GM04504 (cell line): ENCODE measurements around the gene MAN1A2.
"Not testable (repeated sequence)": the region's sequence is repeated elsewhere in the genome, so short reads cannot be mapped to it uniquely, and the experiment has no call there.

ENCODE experiments used
- DNase-seq: peaks from one replicate; pipeline ENCODE4 v3.0.0-alpha.2; 2012; ENCODE audit warnings: low read depth

MAN1A2 gene

DNA sequence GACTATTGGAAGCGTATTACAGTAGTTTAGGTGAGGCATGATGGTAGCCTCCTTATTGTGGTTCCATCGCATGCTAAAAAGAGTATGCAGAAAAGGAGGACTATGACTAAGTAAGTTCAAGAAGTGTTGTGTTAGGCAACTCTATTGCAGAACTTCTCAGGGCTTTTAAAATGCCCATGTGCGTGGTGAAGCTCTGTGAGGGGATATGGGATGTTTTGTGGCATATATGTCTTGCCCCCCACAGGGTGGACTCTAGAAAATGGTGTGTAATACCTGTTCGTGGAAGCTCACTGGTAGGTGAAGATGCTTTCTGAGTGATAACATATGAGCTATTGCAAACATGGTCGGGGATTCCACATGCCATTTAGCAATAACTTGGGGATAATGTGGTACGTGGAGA is 31.7 kb downstream of the MAN1A2 start:
- DNase-seq = no peak

DNA sequence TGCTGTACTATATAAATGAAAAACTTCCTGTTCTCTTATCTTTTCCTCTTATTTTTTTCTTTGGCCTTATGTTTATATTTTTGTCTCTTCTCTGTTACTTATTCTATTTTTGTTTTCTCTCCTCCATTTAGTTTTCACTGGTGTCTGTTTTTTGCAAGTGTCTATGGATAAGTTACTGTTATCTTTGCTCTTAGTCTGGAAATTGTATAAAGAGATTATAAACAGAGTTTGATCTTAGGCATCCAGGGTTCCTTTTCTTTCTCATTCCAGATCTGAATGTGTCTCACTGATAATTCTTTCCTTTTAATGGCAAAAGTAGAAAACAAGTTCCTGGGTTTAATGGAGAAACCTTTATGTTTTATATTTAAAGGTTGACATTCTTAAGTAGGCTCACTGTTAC is 34.5 kb downstream of the MAN1A2 start:
- no peak for DNase-seq

DNA sequence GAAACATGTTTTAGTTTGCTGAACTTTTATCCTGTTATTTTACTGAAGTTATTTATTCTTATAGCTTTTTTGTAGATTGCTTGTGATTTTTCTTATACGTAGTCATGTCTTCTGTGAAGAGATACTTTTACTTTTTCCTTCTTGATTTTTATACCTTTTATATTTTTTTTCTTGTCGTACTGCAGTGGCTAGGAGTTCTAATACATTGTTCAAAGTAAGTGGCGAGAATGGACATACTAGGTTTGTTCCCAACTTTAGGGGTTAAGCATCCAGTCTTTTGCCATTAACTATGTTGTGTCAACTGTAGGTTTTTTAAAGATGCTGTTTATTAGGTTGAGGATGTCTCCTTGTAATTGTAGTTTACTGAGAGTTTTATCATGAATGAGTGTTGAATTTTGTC is 36.3 kb downstream of the MAN1A2 start:
- no peak for DNase-seq

DNA sequence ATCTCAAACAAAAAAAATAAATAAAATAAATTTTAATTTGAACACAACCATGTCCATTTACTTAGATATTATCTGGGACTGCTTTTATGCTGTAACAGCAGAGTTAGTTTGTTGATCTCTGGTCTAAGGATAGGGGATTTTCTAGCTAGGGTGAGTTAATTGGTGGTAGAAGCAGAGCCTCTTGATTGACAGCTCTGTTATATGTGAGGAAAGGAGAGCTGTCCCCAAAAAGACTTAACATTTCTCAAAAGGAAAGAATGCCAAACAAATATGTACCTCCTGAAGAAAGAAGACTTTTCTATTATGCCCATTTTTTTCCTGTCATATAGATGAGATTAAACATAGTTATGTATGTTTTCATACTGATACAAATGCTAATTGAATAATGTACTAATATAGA is 37.8 kb downstream of the MAN1A2 start:
- DNase-seq = no peak

DNA sequence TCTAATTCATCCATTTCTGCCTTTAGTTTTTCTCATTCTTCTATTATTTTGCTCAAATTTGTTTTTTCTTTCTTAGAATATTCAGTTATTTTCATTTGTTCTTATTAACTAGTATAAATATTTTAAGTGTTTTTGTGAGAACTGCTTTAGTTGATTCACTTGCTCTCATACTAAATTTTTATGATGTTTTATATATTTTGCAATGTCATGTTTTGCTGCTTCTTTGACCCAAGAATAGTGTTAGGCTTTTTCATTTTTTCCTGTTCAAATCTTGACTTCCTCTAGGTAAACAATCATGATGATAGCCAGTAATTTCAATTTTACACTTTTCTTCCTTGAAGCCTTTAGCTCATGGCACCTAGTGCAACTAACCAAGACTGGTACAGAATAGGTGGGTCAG is 45.2 kb downstream of the MAN1A2 start:
- no peak for DNase-seq

DNA sequence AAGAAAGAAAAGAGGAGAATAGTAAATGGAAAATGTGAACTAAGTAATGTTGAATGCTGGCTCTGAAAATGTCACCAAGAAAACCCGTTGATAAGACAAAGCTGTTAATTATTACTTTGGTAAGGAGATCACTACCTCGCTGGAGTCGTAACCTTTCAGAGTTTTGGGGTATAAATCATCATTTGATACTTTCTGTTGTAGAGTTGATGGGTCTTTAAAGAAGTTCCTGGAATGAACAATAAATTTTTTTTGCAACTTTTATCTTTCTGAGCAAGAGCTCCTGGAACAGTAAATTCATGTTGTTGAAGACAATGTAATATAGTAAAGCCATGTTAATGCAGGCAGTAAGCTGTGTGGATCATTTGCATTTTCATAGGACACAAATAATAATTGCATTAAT is 46.2 kb downstream of the MAN1A2 start:
- DNase-seq = no peak

DNA sequence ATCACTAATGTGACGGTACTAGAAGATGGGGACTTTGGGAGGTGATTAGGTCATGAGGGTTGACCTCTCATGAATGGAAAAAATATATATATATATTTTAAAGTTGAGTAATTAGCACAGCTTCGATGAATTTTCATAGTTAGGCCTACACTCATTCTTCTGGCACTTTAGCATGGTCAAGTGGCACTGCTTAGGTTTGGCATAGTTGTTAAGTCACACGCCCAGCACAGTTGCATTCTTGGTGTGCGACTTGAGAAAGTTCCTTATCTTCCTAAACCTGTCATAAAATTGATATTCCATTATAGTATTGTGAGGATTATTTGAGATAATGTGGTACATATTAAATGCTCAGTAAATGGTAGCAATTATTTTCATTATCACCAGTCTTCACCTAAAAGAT is 47.7 kb downstream of the MAN1A2 start:
- no peak for DNase-seq

DNA sequence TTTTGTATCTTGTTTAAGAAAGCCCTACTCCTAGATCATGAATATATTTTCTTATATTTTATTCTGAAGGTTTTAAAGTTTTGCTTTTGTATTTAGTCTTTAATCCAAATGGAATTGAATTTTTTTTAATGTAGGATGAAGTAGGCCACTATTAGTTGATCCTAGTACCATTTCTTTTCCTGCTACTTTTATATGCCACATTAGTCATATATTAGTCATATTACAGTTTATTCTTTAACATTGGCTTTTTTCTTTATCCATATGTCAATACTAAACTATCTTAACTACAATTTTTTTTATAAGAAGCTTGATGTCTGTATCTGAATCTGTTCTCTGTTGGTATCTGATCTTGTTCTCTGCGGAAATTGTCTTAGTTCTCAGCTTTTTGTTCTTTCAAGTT is 48.8 kb downstream of the MAN1A2 start:
- no peak for DNase-seq

DNA sequence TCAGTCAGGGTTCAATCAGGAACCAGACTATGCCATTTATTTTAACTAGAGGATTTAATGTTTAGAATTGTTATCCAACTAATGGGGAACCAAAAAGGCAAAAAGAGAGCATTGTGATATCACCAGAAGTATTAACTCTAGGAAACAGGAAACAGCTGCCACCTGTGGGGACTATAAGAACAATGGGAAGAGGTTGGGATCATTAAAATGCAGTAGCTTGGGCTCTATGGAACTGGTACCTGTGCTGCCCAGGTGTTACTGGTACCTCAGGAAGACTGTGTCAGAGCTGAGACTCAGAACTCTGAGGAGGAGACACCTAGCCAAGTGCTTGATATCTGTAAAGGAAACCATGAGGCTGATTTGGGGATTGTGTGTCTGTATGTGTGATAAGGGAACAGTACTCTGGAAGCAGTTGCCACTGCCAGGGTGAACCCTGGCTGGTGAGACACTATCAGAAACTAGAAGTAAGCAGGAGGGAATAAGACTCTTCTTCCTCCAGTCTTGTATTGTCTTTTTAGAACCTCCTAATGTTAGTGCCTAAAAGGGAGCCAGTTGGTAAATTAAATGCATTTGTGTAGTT is 49.4 kb downstream of the MAN1A2 start:
- DNase-seq = no peak

DNA sequence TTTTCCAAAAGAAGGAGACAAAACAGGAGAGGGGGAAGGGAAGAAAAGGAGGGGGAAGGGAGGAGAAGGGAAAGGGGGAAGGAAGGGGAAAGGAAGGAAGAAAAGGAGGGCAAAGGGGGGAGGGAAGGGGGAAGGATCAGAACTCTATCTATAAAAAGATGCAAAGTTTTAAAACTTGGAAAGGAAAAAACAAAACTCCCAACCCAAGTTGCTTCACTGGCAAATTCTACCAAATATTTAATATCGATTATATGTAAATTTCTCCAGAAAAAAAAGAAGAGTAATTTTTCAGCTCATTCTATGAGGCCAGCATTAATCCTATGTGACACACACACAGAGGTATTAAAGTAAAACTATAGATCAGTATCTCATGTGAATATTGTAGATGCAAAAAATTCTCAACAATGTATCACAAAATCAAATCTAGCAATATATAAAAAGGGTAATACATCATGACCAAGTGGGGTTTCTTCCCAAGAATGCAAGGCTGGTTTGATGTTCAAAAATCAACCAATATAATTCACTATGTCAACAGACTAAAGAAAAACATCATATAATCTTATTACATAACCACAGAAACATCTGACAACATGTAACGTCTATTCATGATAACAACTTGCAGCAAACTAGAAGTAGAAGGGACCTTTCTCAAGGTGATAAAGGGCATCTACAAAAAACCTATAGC is 57.9 kb downstream of the MAN1A2 start:
- no peak for DNase-seq

DNA sequence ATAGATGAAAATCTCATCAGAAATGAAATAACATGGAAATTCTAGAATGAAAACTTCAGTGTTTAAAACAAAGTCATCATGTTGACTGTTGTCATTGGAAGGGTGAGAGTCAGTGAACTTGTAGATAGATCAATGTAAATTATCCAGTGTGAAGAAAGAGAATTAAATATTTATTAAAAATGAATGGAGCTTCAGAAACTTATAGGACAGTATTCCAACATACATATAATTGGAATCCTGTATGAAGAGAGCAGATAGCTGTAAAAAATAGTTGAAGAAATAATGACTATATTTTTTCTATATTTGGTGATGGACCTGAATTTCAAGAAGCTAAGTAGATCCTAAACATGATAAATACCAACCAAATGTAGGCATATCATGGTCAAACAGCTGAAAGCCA is 60.0 kb downstream of the MAN1A2 start:
- DNase-seq = no peak

DNA sequence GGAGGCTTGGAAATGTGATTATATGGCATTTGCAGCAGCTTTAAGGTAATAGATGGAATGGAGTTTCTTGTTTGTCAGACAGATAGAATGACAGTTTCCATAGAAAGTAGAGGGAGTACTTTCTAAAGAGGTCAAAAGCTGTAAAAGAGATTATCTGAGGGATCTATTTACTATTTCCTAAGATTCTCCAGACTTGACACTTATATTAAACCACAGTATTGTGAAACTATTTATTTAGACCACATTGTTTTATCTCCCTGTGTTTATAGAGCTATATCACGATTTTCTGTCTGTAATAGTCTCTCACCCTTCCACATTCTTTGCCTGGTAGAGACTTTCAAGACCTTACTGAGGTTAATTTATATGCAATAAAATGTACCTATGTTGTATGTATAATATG is 66.7 kb downstream of the MAN1A2 start:
- no peak for DNase-seq

DNA sequence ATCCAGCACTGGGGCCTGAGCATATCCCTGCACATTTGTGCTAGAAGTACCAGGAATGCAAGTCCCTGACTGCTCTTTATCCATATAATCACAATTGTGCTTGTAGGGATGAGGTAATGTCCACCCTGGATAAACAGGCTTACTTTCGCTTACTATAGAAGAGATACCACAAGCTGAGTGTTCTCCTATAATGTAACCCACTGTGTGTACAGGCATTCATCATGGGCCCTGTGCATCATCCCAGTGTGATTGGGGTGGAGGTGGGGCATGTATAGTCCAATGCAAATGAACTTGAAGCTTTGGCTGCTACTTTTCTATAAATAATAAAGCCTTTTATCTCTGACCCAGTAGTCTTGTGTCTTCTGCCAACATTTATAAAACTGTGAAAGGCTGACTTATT is 69.3 kb downstream of the MAN1A2 start:
- no peak for DNase-seq

DNA sequence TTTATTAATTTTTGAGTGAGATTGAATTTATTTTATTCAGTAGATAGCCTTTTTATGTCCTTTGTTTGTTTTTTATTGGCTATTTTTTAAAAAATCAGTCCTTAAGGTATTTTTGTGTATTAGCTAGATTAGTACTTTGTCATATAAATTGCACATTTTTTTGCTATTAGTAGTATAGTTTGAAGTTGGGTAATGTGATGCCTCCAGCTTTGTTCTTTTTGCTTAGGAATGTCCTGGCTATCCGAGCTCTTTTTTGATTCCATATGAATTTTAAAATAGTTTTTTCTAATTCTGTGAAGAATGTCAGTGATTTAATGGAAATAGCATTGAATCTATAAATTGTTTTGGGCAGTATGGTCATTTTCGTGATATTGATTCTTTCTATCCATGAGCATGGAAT is 80.4 kb downstream of the MAN1A2 start:
- DNase-seq = no peak

DNA sequence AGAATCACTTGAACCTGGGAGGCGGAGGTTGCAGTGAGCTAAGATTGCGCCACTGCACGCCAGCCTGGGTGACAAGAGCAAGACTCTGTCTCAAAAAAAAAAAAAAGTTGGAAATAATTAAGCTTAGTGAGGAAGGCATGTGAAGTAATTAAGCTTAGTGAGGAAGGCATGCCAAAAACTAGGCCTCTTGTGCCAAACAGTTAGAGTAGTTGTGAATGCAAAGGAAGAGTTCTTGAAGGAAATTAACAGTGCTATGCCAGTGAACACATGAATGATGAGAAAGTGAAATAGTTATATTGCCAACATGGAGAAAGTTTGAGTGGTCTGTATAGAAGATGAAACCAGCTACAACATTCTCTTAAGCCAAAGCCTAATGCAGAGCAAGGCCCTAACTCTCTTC is 85.0 kb downstream of the MAN1A2 start:
- DNase-seq = no peak

DNA sequence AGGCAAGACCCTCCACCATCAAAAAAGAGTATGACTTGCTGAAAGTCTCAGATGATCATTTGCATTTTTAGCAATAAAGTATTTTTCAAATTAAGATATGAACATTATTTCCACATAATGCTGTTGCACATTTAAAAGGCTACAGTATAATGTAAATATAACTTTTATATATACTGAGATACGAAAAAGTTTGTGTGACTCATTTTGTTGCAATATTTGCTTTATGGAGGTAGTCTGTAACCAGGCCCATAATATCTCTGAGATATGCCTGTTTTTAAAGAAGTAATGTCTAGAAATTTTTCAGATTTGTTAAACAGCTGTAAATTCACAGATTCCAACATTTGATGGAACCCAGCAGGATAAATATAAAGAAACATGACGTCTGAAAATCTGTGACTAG is 86.7 kb downstream of the MAN1A2 start:
- no peak for DNase-seq

DNA sequence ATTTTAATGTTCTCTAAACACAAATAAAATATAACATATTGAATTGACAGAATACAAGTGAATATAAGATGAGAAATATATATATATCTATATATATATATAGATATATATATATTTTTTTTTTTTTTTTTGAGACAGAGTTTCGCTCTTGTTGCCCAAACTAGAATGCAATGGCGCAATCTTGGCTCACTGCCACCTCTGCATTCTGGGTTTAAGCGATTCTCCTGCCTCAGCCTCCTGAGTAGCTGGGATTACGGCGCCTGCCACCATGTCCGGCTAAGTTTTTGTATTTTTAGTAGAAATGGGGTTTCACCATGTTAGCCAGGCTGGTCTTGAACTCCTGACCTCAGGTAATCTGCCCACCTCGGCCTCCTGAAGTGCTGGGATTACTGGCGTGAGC is 91.2 kb downstream of the MAN1A2 start:
- not testable (repeated sequence) for DNase-seq

DNA sequence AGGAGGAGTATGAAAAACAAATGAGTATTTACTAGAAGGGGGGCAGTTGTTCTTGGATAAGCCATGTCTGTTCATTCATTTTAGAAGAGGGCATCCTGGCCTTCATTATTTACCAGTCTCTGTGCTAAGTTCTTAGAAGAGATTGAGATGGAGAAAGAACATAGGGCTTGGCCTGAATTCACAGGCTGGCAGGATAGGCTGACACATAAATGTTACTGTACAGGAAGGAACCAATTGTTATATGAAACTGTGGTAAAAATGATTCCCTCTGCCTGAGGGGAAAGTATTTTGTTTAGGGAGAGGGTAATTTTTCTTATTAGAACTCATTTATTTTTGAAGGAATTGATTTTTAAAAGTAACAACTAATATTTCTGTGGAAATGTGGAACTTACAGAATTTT is 99.5 kb downstream of the MAN1A2 start:
- no peak for DNase-seq

DNA sequence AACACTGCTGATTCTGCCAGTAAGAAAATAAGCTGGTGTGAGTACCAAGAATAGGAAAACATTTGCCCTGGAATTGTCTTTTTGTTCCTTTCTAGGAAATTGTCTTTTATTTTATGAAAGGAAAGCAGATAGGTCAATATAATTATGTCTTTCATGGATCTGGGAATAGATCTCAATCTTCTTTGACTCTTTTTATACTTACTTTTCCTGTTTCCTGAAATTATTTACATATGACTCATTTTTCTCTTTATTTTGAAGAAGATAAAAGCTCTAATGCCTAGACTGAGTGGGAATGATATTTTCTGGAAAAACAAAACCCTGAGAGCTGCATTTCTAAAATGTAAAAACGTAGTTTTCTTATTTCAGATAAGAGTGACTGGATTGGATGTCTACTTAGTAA is 100.1 kb downstream of the MAN1A2 start:
- DNase-seq = no peak

DNA sequence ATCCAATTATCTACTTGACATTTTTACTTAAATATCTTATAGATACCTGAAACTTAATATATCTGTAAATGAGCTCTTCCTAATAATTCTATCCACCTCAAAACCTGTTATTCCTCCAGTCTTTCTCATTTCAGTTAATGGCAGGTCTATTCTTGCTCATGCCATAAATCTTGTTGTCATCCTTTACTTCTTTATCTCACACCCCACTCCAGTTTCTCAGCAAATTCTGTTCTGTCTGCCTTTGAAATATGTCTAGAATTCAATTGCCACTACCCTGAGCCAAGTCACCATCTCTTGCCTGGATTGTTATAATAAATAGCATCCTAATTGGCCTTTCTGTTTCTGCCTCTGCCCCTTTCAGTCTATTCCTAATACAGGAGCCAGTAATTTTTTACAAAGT is 105.8 kb downstream of the MAN1A2 start:
- no peak for DNase-seq

DNA sequence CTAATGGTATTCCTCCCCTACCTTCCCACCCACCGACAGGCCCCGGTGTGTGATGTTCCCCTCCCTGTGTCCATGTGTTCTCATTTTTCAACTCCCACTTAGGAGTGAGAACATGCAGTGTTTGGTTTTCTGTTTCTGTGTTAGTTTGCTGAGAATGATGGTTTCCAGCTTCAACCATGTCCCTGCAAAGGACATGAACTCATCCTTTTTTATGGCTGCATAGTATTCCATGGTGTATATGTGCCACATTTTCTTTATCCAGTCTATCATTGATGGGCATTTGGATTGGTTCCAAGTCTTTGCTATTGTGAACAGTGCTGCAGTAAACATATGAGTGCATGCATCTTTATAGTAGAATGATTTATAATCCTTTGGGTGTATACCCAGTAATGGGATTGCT is 108.2 kb downstream of the MAN1A2 start:
- not testable (repeated sequence) for DNase-seq

DNA sequence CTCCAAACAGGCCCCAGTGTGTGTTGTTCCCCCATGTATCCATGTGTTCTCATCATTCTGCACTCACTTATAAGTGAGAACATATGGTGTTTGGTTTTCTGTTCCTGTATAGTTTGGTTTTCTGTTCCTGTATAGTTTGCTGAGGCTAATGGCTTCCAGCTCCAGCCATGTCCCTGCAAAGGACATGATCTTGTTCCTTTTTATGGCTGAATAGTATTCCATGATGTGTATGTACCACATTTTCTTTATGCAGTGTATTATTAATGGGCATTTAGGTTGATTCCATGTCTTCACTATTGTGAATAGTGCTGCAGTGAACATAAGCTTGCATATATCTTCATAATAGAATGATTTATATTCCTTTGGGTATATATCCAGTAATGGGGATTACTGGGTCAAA is 111.8 kb downstream of the MAN1A2 start:
- no peak for DNase-seq

DNA sequence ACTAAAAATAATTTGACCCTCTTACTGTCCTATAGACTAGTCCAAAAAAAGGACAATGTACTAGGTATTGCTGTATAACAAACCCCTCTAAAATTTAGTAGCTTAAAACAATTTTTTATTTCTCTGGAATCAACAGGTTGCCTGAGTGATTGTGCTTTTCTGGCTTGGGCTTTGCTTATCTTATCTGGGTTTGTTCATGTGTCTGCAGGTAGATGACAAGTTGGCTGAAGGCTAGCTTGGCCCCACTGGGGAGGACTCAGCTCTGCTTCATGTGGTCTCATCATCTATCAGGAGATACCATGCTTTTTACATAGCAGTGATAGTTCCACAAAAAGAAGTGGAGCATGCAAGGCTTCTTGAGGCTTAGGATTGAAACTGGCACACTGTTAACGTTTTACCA is 114.2 kb downstream of the MAN1A2 start:
- DNase-seq = no peak

DNA sequence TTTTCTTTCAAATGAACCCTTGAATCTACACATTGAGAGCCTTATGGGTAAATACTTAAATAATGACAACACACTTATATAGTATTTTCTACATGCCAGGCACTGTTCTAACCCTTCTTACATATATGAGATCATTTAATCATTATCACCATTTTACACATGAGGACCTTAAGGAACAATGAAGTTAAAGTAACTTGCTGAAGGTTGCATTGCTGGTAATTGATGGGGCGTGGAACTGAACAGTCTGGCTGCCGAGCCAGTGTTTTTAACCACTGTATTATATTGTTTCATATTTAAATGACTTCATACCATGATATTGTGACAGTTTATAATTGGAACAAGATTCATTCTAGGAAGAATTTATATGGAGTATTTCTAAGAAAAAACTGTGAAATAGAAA is 126.7 kb downstream of the MAN1A2 start:
- DNase-seq = no peak
